ENCODE results near the gene NPVF.

NPVF gene

GRCh38 chr7:25259487-25260243 is 31.4 kb upstream of the NPVF start:
- Mint-ChIP-seq H3K9me3 (no peaks in the 10 kb centered on the region), H3K4me1 (peaks cover 64% of the 10 kb centered on the region), H3K4me3 (no peak overlapping the region)

GRCh38 chr7:25256333-25256819 is 28.1 kb upstream of the NPVF start:
- Mint-ChIP-seq H3K27me3 (ENCODE audit: low read depth, poor library complexity) (peaks cover 7% of the 10 kb centered on the region), H3K27ac (no peak overlapping the region), H3K4me1 (peaks cover 51% of the 10 kb centered on the region), H3K9me3 (peaks cover 3% of the 10 kb centered on the region), H3K36me3 (ENCODE audit: low read depth) (no peaks in the 10 kb centered on the region), H3K4me3 (no peak overlapping the region)
- no peak for TF ChIP-seq CTCF (IDR thresholded peaks at IDR 0.05)
- DNase-seq, result no peak

More at GRCh38 chr7:25259487-25260243, 31.4 kb upstream of the NPVF start:
- Mint-ChIP-seq H3K27me3 (ENCODE audit: low read depth, poor library complexity) (peaks cover 4% of the 10 kb centered on the region), H3K36me3 (ENCODE audit: low read depth) (no peaks in the 10 kb centered on the region), H3K27ac (no peak overlapping the region)
- TF ChIP-seq CTCF (IDR thresholded peaks at IDR 0.05), result peak; percentile 85
- DNase-seq, result peak; percentile 64

GRCh38 chr7:25255611-25256332 is 27.5 kb upstream of the NPVF start:
- TF ChIP-seq CTCF (IDR thresholded peaks at IDR 0.05), result no peak
- peaks cover 8% of the 10 kb centered on the region for H3K27me3 Mint-ChIP-seq (ENCODE audit: low read depth, poor library complexity)
- H3K9me3 Mint-ChIP-seq, result peaks cover 3% of the 10 kb centered on the region
- H3K4me1 Mint-ChIP-seq, result peaks cover 45% of the 10 kb centered on the region
- no peak overlapping the region for H3K4me3 Mint-ChIP-seq
- no peaks in the 10 kb centered on the region for H3K36me3 Mint-ChIP-seq (ENCODE audit: low read depth)
- no peak for DNase-seq
- no peak overlapping the region for H3K27ac Mint-ChIP-seq

GRCh38 chr7:25254604-25255003 is 26.3 kb upstream of the NPVF start:
- peaks cover 6% of the 10 kb centered on the region for H3K9me3 Mint-ChIP-seq
- no peak overlapping the region for H3K27ac Mint-ChIP-seq
- H3K4me1 Mint-ChIP-seq, result peaks cover 33% of the 10 kb centered on the region
- TF ChIP-seq CTCF (IDR thresholded peaks at IDR 0.05), result no peak
- H3K4me3 Mint-ChIP-seq, result no peak overlapping the region
- no peaks in the 10 kb centered on the region for H3K36me3 Mint-ChIP-seq (ENCODE audit: low read depth)
- DNase-seq, result no peak
- H3K27me3 Mint-ChIP-seq (ENCODE audit: low read depth, poor library complexity), result peaks cover 9% of the 10 kb centered on the region

GRCh38 chr7:25253714-25254113 is 25.4 kb upstream of the NPVF start:
- H3K27me3 Mint-ChIP-seq (ENCODE audit: low read depth, poor library complexity), result peaks cover 9% of the 10 kb centered on the region

More at GRCh38 chr7:25253714-25254113, 25.4 kb upstream of the NPVF start:
- Mint-ChIP-seq H3K4me1 (peaks cover 24% of the 10 kb centered on the region), H3K9me3 (peaks cover 10% of the 10 kb centered on the region), H3K4me3 (no peak overlapping the region), H3K36me3 (ENCODE audit: low read depth) (no peaks in the 10 kb centered on the region), H3K27ac (no peak overlapping the region)
- no peak for DNase-seq
- TF ChIP-seq CTCF (IDR thresholded peaks at IDR 0.05), result no peak
